Activated T-cell treated with anti-CD3 and anti-CD28 coated beads, Interleukin-2, amount 50 U/mL, for 48 hours (primary cell): ENCODE measurements around the gene DDX51.

Source experiments
- DNase-seq, 2 experiments: peaks; one replicate each; pipeline ENCODE4 v3.0.0-alpha.2; 2020

The DDX51 gene

DNA sequence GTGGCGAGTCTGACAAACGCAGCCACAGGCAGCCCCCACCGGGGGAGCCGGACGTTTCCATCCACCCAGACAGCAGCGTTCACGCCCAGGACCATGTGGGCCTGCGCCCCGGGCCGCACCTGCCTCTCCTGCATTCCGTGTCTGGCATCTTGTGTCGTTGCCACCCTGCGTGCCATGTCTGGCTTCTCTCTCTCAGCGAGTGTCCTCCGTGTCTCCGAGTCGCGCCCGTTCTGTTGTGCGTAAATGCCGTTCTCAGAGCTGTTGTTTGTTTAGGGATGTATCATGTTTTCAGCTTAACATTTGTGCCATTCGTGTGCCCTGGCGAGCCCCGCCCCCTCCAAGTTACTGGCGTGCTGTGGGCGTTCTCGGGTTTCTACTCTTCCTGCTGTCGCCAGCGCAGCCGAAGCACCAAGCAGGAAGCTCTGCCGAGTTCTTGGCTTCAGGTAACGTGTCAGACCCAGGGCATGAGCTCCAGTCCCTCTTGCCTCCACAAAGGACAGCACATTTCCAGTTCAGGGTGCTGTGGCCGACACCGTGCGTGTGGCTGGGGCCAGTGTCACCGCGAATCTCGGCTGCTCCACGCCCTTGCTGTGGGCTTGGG is 34.8 kb upstream of the DDX51 start:
- DNase-seq: peak; percentile 57 to 58

DNA sequence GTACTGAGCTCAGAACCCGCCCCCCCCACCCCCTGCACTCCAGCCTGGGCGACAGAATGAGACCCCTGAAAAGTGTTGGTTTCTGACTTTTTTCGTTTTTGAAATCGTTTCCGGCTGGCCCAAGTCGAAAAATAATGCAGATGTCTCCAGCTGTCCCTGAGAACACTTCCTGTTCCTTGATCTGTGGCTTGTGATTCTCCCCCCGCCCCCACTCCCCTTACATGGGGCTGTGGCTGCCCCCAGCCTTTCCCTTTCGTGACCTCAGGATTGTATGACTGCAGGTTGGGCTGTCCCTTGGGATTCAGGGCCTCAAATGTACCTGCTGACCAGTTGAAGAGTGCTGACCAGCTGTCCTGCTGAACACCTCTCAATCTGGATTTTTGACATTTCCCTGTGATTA is 34.2 kb upstream of the DDX51 start:
- DNase-seq: no peak

DNA sequence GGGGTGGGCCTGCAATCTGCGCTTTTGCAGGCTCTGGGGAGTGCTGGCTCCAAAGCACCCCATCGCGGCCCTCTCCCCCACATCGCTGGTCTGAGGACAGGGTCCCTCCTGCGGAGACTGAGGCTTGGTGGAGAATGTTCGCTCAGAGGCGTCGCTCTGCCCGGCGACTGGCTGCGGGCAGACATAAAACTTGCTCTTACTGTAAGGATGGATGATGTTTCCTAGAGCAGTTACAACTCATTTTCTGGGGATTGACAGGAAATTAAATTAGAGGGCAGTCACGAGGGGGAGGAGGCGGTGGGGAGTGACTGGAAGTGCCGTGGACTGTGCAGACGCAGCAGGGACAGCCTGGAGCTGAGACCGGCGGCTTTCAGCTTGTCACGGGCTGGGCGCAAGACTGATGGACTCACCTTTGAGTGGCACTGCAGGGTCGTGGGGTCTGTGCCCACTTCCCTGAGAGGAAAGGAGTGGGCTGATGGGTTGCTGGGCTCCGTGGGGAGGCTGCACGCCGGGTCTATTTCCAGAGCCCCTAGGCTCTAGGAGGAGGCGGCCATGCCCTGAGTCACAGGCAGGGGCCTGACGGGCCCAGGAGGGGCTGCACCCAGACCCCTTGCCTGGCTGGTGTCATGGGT is 32.9 kb upstream of the DDX51 start:
- DNase-seq: no peak

DNA sequence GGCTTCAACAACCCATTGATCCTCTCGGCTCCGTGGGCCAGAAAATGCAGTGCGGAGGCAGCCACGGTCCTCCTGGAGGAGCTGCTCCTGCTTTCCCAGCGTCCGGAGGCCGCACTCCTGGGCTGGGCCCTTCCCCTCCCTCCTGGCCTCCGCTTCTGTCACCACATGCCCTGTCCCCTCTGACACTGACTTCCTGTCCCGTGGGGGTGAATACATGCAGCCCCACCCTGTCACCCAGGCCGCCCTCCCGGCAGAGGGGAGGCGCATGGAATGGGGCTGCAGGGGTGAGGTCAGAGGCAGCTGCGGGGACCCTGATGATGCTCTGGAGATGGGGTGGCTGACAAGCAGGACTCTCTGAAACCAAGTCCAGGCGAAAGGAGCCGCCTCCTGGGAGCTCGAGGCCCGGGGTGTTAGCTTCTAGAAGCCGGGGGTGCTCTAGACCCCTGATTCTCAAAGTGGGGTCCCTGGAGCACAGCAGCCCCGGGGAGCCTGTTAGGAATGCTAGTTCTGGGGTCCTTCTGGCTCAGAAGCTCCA is 32.3 kb upstream of the DDX51 start:
- DNase-seq: no peak

DNA sequence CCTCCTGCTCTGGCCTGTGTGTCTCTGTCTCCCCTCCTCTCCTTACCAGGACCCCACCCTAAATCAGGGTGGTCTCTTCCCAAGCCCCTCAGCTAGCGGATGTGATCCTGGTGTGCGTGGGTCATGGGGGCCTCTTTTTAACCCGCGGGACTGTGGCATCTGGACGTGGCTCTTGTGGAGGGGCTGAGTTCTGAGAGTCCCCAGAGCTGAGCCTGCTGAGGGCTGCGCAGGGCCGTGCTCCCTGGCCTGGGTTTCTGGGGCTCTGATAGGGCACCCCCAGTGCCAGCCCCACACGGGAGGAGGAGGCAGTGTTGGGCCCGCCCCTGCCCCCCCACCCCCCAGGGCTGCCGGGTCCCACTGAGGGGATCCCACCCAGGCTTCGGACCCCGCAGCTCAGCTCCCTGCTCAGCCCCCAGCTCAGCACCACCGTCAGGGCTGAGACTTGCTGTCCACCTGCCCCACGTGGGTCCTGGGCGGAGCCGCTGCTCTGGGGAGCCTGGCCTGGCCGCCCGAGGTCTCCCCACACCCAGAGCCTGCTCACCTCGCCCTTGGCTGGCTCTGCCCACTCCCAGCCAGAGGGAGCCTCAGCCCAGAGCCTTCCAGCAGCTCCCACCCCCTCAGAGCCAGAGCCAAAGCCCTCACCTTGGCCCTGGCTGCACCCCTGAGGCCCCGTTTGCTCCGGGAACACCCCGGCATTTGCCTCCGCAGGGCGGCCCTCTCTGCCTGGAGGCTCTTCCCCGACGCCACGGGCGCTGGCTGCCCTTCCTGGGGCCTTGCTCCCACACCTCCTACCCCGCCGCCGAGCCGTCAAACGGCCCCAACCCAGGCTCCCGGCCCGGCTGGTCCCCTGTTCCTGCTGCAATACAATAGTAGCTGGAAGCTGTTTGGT is 31.6 kb upstream of the DDX51 start:
- no peak for DNase-seq

DNA sequence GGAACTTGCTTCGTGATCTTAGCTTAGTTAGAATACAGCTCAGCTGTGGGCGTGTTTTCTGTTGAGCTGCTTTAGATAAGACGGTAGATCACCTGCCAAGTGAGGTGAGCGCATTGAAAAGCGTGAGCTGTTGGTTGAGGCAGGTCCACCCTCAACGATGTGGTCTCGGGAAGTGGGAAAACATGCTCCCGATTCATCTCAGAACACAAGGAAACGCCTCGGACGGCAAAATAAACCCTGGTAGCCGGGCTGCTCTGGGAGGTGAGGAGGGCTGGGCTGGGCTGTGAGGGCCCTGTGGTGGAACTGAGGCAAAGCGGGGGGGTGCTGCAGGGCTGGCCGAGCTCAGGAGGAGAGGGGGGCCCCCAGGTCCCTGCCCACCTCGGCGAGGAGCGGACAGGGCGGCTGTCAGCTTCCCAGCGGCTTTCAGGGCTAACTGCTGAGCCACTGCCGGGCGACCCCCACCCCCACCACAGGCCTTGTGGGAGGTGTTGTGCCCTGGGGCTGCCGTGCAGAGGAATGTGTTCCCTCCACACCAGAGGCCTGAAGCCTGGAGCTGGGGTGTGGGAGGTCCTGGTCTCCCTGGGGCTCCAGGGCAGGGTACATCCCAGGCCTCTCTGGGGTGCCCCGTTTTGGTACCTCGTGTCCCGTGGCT is 30.8 kb upstream of the DDX51 start:
- no peak for DNase-seq

DNA sequence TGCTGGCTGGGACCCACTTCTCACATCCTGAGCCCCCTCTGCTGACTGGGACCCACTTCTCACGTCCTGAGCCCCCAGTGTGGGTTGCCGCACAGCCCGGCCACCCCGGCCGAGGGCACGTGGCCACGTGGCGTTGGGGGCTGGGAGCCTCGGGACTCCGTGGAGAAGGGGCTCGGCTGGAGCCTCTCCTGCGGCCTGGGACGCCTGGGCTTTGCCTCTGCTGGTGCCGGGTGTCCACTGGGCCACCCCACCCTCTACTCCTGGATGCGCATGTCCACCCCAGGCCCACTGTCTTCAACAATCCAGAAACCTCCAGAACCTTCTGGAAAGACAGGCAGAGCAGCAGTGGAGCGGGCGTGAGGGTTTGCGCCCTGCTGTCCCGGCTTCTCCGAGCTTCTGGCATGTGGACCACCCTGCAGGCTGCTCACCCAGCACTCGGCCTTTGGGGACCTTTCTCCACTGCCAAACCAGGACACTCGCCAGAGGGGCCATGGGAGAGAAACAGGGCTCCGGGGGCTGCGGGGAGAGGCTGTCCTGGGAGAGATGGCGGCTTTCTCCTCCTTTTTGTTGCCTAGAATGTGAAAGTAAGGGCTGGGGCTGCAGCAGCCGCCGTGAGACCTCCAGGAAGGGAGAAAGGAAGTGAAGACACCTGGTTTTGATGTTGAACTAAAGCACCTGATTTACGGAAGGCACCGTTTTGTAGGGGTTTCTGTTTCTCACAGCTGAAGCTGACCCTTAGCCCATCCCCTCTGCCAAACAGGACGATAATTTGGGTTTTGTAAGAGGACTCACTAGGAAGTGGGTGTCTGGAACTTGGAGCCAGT is 30.1 kb upstream of the DDX51 start:
- no peak for DNase-seq

DNA sequence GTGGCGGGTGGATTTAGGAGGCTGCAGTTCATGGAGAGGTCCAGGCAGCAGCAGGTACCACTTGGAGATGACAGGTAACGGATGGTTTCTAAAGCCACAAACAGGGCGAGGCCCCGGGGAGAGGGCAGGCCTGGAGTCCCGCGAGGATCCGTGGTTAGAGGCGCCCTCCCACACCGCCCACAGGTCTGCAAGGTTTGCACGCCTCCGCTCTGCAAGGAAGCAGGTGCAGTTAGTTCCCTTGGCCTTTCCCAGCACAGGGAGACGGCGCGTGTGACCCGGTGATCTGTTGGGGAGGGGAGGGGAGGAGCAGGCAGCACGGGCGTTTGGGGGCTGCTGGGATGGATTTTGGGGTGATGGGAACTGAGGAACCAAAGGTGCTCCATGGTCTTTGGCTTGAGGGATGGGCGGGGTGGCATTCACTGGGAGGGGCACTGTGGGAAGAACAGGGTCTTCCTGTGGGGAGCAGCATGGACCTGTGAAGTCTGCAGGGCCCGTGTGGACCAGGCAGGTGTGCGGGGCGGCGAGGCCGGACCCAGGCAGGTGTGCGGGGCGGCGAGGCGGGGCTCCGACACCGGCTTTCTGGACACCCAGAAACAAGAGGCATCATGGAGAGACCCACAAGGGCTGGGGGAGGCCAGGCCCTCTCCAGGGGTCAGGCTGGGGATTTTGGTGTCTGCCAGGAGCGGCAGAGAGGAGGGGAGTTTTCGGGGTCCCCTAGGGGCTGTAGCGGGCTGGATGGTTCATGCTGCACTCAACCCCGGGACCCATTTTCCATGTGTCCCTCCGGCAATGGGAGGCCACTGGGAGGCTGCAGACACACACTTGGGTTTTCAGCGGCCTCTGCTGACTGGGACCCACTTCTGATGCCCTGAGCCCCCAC is 29.3 kb upstream of the DDX51 start:
- no peak for DNase-seq

DNA sequence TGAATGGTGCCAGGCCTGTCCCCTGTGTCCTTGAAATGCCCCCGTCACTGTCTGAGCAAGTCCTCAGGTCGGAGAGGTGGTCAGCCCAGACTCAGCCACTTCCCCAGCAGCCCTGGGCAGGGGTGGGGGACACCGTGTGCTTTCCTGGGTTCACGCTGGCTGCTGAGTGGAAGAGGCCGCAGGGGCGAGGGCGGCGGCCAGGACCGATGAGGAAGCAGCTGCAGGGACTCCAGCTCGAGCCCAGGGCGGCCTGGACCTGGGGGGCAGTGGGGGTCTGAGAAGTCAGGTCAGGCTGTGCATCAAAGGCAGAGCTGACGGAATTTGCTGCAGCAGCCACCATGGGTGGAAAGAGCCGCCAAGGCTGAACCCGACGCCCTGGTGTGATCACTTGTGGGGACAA is 28.5 kb upstream of the DDX51 start:
- no peak for DNase-seq

DNA sequence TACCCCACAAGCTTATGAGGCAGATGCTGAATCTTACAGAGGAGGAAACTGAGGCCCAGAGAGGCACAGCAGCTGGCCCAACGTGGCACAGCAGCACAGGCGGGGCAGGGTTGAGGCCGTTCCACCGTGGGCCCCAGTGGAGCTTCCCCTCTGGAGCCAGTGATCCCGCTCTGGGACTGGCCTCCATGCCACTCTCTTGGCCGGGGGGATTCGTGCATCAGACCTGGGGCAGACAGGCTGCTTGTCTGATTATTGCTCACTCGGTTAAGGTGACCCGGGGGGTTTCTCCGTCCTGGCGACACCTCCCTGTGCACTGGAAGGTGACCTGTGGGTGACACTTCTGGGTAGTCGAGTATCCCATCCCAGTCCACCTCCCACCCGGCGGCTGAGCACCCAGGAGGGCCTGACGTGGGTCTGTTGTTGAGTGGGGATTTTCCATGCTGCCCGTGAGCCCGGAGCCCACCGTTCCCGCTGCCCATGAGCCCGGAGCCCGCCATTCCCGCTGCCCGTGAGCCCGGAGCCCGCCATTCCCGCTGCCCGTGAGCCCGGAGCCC is 27.9 kb upstream of the DDX51 start:
- DNase-seq: no peak

DNA sequence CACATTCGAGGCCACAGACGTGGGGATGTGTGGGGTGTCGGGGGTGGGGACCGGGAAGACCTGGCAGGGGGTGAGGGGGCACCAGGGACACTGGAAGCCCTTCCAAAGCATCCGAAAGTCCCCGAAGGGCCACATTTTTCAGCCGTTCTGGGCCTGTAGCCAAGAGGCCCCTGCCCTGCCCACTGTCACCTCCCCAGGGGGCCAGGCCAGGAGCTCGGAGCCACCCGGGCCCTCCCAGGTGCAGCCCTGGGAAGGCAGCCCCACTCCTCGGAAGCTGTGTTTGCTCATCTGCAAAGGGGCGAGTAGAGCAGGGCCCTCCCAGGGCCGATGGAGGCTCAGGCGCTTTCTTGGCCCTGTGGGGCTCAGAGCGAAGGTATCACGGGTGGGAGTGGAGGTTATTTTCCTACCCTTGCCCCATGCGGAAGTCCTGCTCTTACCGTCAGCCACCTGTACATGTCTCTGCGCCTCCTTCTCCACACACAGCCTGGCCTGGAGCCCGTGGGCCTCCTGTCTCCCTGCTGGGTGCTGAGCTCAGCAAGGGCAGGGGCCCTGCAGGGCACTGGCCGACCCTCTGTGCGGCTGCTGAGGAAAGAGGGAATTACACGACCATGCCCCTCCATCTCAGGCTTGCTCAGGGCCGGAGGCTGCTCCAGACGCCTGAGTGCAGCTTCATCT is 27.3 kb upstream of the DDX51 start:
- no peak for DNase-seq

DNA sequence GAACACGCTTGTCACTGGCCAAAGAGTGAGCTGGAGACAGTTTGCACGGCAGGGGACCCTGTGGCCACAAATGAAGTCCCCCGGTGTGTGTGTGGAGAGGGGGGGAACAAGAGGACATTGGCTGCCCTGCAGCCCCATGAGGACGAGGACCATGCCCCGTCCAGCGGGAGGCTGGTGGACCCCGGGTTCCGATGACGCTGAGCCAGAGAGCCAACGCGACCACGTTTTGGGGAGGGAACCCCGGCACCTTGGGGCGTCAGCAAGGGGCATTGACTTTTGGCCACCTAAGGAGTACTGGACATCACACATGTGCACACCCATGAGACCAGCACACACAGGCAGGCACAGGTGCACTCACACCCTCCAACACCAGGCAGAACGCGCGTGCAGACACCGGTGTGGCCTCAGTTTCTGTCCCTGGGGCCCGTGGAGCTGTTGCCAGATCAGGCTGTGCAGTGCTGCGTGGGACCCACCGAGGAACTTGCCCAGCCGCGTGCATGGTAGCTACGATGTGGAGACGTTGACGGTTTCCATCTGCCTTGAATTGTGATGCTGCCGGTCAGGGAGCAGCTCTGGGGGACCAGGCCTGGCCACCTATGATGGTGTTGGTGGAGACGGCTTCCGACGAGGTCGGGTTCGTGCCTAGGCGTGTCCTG is 26.6 kb upstream of the DDX51 start:
- DNase-seq: no peak

DNA sequence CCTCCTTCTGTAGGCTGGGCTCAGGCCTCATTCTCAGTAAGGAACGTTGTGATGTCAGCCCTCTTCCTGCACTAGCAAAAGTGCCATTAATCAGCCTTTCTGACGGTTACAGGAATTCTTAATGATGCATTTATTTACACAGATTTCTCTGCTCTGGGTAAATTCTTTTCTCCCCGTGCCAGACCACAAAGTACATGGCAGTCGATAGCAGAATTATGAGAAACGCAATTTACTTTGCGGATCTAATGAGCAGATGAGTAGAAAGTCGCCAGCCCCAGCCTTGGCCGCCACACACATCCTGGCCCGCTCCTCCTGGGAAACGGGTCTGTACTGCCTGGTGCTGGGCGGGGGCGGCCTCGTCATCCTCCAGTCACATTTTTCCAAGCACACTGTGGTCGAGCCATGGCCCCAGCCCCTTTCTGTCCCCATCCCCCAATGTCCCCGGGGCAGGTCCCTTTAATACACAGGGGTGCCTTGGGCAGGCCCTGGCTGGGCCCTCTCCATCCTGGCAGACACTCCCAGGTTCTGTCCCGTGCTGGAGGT is 26.0 kb upstream of the DDX51 start:
- no peak for DNase-seq

DNA sequence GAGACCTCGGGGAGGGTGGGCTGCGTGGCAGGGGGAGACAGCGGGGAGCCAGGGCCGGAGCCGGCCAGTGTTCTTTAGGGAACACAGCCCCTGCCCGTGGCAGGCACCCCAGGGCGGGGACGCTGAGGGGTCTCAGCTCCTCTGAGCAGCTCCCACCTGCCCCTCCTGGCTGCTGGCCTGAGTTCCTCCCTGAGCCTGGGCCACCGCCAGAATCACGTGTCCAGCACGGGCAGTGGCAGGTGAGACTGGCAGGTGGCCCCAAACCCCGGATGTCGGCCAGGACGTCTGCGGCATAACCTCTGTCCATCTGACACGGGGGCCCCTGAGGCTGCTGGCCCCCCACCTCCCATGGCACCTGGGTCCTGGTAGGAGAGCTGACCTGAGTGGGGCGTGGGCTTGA is 25.3 kb upstream of the DDX51 start:
- DNase-seq: no peak

DNA sequence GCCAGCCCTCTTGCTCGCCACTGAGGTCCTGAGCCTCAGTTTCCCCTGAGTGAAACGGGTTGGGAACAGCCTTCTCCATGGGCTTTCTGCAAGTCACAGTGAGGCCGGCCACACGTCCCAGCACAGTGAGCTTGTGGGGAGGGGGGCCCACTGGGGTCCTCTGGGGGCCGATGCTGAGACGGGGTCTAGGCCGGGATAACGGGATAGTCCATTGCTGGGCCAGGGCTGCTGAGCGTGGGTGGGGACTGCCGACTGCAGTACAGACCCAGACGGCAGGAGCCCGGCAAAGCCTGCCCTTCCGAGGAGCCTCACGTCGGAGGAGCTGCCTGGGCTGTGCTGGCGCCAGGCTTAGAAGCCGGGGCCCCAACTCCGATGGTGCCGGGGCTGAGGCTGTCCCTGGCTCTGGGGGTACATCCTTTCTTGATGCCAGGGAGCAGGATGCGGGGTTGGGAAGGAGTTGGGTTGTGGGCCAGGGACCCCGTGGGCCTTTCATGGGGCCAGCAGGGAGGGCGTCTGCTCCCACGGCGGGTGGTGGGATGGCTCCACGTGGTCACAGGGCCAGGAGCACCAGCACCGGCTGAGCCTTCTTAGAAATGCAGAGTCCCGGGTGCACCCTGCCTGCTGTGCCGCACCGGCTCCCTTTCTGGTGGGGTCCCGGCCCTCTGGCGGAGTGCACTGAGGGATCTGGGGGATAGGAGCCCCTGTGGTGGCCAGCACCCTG is 24.4 kb upstream of the DDX51 start:
- DNase-seq: no peak

DNA sequence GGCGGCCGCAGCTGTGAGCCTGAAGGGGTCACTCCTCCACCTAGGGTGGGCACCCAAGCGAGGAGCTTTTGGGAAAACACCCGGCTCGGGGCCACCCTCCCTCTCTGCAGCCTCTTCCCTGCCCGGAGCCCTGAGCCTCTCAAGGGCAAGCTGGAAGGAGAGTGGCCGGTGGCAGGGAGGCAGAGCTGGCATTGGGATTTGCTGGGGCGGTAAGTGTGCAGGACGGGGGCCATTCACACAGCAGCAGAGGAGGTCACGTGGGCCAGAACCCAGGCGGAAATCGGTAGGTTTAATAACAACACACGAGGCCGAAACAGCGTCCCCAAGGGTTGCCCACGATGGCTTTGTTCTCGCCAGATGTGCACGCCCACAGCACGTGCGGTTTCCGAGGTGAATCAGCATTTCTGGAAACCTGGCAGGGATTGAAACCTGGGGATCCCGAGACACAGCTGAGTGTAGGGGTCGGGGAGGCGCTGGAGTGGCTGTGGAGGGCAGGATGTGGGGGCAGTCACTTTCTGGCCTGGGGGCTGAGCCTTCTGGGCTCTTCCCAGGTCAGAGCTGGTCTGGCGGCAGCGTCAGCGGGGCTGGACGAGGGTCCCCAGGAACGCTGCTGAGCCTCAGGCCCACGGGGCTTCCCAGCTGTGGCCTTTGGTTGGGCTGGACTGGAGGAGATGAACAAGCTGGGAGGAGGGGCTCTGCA is 23.6 kb upstream of the DDX51 start:
- DNase-seq: peak in 1 of 2 experiments; percentile 47

DNA sequence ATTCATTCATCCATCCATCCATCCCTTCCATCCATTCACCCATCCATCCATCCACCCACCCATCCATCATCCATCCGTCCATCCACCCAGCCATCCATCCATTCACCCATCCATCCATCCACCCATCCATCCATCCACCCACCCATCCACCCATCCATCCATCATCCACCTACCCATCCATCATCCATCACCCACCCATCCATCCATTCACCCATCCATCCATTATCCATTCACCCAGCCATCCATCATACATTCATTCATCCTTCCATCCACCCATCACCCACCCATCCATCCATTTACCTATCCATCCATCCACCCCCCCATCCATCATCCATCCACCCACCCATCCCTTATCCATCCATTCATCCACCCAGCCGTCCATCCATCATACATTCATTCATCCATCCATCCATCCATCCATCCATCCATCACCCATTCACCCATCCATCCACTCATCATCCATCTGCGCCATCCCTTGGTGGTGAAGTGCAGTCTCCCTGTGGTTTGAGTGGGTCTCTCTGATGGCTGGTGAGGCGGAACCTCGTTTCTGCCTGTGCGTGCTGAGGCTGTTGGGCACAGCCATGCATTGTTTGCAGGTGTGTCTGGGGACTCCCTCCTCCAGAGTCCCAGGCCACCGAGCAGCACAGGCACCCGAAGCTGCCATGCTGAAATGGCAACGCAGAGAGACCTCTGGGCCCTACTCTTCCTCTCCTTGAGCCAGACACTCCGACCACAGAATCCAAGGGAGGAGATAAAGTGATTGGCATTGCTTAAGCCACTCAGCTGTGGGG is 22.9 kb upstream of the DDX51 start:
- DNase-seq: no peak
